ENCODE measurements around the gene CFAP77. TPM values are rescaled to one million over a fixed set of nuclear protein-coding genes. Genes with fewer than 3 reads are reported as not detected.

The CFAP77 gene
- polyA plus RNA-seq, 1 donor = 0.13 TPM

- Histone ChIP-seq H3K4me1 (ENCODE audit: control insufficient read depth, insufficient read depth, low read length) (no peaks in the 10 kb centered on the region), H3K9me3 (ENCODE audit: control insufficient read depth, low read depth, low read length) (peaks cover 8% of the 10 kb centered on the region), H3K27me3 (ENCODE audit: control insufficient read depth, insufficient read depth, low read length) (peaks cover 12% of the 10 kb centered on the region), H3K36me3 (ENCODE audit: control insufficient read depth, insufficient read depth, low read length) (no peaks in the 10 kb centered on the region), H3K27ac (ENCODE audit: low read length) (no peak overlapping the region), H3K4me3 (ENCODE audit: low read length) (no peak overlapping the region)
- no peak for DNase-seq
- no CpG with 5 or more reads among the region's 1 CpG for WGBS (ENCODE audit: insufficient coverage, low lambda C conversion rate)
Observed at GRCh38 chr9:132536124-132536523, 126.1 kb downstream of the CFAP77 start.

GRCh38 chr9:132537352-132537751 lies 127.3 kb downstream of the CFAP77 start:
- no peaks in the 10 kb centered on the region for H3K4me1 ChIP-seq (ENCODE audit: control insufficient read depth, insufficient read depth, low read length)
- H3K27ac ChIP-seq (ENCODE audit: low read length) = no peak overlapping the region
- no peaks in the 10 kb centered on the region for H3K36me3 ChIP-seq (ENCODE audit: control insufficient read depth, insufficient read depth, low read length)
- no CpG with 5 or more reads among the region's 12 CpGs for WGBS (ENCODE audit: insufficient coverage, low lambda C conversion rate)
- H3K9me3 ChIP-seq (ENCODE audit: control insufficient read depth, low read depth, low read length) = peaks cover 8% of the 10 kb centered on the region
- DNase-seq = no peak
- no peak overlapping the region for H3K4me3 ChIP-seq (ENCODE audit: low read length)
- no peaks in the 10 kb centered on the region for H3K27me3 ChIP-seq (ENCODE audit: control insufficient read depth, insufficient read depth, low read length)

- DNase-seq = peak; percentile 62 to 68
- Histone ChIP-seq H3K27ac (ENCODE audit: low read length) (no peak overlapping the region), H3K4me3 (ENCODE audit: low read length) (no peak overlapping the region), H3K27me3 (ENCODE audit: control insufficient read depth, insufficient read depth, low read length) (peaks cover under 1% of the 10 kb centered on the region), H3K9me3 (ENCODE audit: control insufficient read depth, low read depth, low read length) (peaks cover 8% of the 10 kb centered on the region), H3K36me3 (ENCODE audit: control insufficient read depth, insufficient read depth, low read length) (no peaks in the 10 kb centered on the region), H3K4me1 (ENCODE audit: control insufficient read depth, insufficient read depth, low read length) (no peaks in the 10 kb centered on the region)
- no CpG with 5 or more reads among the region's 8 CpGs for WGBS (ENCODE audit: insufficient coverage, low lambda C conversion rate)
Observed at GRCh38 chr9:132538071-132538470, 128.1 kb downstream of the CFAP77 start.

- H3K4me1 ChIP-seq (ENCODE audit: control insufficient read depth, insufficient read depth, low read length) = no peaks in the 10 kb centered on the region
- H3K4me3 ChIP-seq (ENCODE audit: low read length) = no peak overlapping the region
- no peak overlapping the region for H3K27ac ChIP-seq (ENCODE audit: low read length)
- no CpG with 5 or more reads among the region's 7 CpGs for WGBS (ENCODE audit: insufficient coverage, low lambda C conversion rate)
- DNase-seq = no peak
- peaks cover 10% of the 10 kb centered on the region for H3K27me3 ChIP-seq (ENCODE audit: control insufficient read depth, insufficient read depth, low read length)
- H3K36me3 ChIP-seq (ENCODE audit: control insufficient read depth, insufficient read depth, low read length) = no peaks in the 10 kb centered on the region
- peaks cover 8% of the 10 kb centered on the region for H3K9me3 ChIP-seq (ENCODE audit: control insufficient read depth, low read depth, low read length)
Observed at GRCh38 chr9:132539096-132539495, 129.1 kb downstream of the CFAP77 start.

- no peak for DNase-seq
- no peaks in the 10 kb centered on the region for H3K36me3 ChIP-seq (ENCODE audit: control insufficient read depth, insufficient read depth, low read length)
- H3K9me3 ChIP-seq (ENCODE audit: control insufficient read depth, low read depth, low read length) = peaks cover 4% of the 10 kb centered on the region
- H3K27ac ChIP-seq (ENCODE audit: low read length) = no peak overlapping the region
- H3K4me3 ChIP-seq (ENCODE audit: low read length) = no peak overlapping the region
- H3K4me1 ChIP-seq (ENCODE audit: control insufficient read depth, insufficient read depth, low read length) = peaks cover 3% of the 10 kb centered on the region
- WGBS (ENCODE audit: insufficient coverage, low lambda C conversion rate) = no CpG with 5 or more reads among the region's 8 CpGs
- H3K27me3 ChIP-seq (ENCODE audit: control insufficient read depth, insufficient read depth, low read length) = peaks cover 27% of the 10 kb centered on the region
Observed at GRCh38 chr9:132541051-132541450, 131.0 kb downstream of the CFAP77 start.

GRCh38 chr9:132541870-132542830 lies 132.1 kb downstream of the CFAP77 start:
- Histone ChIP-seq H3K4me1 (ENCODE audit: control insufficient read depth, insufficient read depth, low read length) (peaks cover 12% of the 10 kb centered on the region), H3K36me3 (ENCODE audit: control insufficient read depth, insufficient read depth, low read length) (no peaks in the 10 kb centered on the region), H3K4me3 (ENCODE audit: low read length) (no peak overlapping the region), H3K27ac (ENCODE audit: low read length) (no peak overlapping the region), H3K9me3 (ENCODE audit: control insufficient read depth, low read depth, low read length) (no peaks in the 10 kb centered on the region), H3K27me3 (ENCODE audit: control insufficient read depth, insufficient read depth, low read length) (peaks cover 34% of the 10 kb centered on the region)
- no peak for DNase-seq
- WGBS (ENCODE audit: insufficient coverage, low lambda C conversion rate) = no CpG with 5 or more reads among the region's 19 CpGs

DNA sequence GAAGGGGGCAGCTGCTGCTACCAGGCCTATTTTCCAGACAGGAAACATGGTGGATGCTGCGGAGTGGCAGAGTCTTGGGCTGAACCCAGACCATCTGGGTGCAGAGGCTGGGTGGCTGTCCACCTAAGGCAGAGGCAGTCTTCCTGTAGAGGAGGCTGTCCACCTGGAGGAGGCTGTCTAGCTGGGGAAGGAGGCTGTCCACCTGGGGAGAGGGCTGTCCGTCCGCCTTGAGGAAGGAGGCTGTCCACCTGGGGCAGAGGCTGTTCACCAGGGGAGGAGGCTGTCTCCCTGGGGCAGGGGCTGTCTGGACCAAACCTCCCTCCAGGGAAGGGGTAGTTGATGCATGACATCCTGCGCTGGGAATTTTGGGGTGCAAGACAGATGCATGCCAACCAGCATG lies 133.2 kb downstream of the CFAP77 start:
- no peak overlapping the region for H3K4me3 ChIP-seq (ENCODE audit: low read length)
- peaks cover 41% of the 10 kb centered on the region for H3K27me3 ChIP-seq (ENCODE audit: control insufficient read depth, insufficient read depth, low read length)
- no peak overlapping the region for H3K27ac ChIP-seq (ENCODE audit: low read length)
- peaks cover 13% of the 10 kb centered on the region for H3K4me1 ChIP-seq (ENCODE audit: control insufficient read depth, insufficient read depth, low read length)
- no peaks in the 10 kb centered on the region for H3K9me3 ChIP-seq (ENCODE audit: control insufficient read depth, low read depth, low read length)
- no CpG with 5 or more reads among the region's 4 CpGs for WGBS (ENCODE audit: insufficient coverage, low lambda C conversion rate)
- no peaks in the 10 kb centered on the region for H3K36me3 ChIP-seq (ENCODE audit: control insufficient read depth, insufficient read depth, low read length)
- no peak for DNase-seq

DNA sequence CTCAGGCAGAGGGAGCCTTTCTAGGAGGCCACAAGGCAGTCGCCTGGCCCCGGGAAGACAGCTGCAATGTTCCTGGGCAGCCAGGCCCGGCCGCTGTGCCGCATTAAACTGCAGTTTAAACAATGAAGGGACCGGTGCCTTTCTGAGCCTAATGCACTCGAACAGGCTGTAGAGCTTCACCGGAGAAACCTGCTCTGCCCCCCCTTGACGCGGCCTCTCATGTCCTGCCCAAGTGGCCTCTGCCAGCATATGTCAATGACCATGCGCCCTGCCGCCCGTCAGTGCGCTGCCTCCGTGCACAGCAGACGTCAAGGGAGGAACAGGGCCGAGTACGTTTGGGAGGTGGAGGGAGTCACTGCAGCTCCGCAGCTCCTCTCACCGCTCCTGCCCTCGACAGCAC lies 133.9 kb downstream of the CFAP77 start:
- Histone ChIP-seq H3K36me3 (ENCODE audit: control insufficient read depth, insufficient read depth, low read length) (no peaks in the 10 kb centered on the region), H3K9me3 (ENCODE audit: control insufficient read depth, low read depth, low read length) (no peaks in the 10 kb centered on the region), H3K4me1 (ENCODE audit: control insufficient read depth, insufficient read depth, low read length) (peaks cover 13% of the 10 kb centered on the region), H3K4me3 (ENCODE audit: low read length) (no peak overlapping the region), H3K27ac (ENCODE audit: low read length) (no peak overlapping the region), H3K27me3 (ENCODE audit: control insufficient read depth, insufficient read depth, low read length) (peaks cover 41% of the 10 kb centered on the region)
- DNase-seq = no peak
- WGBS (ENCODE audit: insufficient coverage, low lambda C conversion rate) = no CpG with 5 or more reads among the region's 21 CpGs

DNA sequence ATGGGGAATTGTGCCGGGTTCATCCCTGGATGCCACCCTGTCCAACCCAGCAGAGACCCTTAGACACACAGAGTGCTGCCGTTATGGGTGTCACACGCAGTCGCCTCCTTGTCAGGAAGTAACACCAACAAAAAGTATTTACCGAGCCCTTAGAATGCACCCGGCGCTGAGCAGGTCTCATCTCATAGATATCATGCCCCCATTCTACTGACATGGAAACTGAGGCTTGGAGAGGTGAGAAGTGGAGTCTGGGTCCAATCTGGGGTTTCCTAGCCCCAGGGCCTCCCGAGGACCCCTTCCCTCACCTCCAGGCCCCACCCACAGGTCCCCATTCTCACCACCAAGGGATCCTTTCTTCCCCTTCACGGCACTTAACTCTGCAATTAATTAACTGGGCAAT lies 135.6 kb downstream of the CFAP77 start:
- WGBS (ENCODE audit: insufficient coverage, low lambda C conversion rate) = no CpG with 5 or more reads among the region's 9 CpGs
- peaks cover 13% of the 10 kb centered on the region for H3K4me1 ChIP-seq (ENCODE audit: control insufficient read depth, insufficient read depth, low read length)
- no peak overlapping the region for H3K4me3 ChIP-seq (ENCODE audit: low read length)
- H3K36me3 ChIP-seq (ENCODE audit: control insufficient read depth, insufficient read depth, low read length) = no peaks in the 10 kb centered on the region
- H3K9me3 ChIP-seq (ENCODE audit: control insufficient read depth, low read depth, low read length) = no peaks in the 10 kb centered on the region
- H3K27ac ChIP-seq (ENCODE audit: low read length) = no peak overlapping the region
- peaks cover 41% of the 10 kb centered on the region for H3K27me3 ChIP-seq (ENCODE audit: control insufficient read depth, insufficient read depth, low read length)
- no peak for DNase-seq

DNA sequence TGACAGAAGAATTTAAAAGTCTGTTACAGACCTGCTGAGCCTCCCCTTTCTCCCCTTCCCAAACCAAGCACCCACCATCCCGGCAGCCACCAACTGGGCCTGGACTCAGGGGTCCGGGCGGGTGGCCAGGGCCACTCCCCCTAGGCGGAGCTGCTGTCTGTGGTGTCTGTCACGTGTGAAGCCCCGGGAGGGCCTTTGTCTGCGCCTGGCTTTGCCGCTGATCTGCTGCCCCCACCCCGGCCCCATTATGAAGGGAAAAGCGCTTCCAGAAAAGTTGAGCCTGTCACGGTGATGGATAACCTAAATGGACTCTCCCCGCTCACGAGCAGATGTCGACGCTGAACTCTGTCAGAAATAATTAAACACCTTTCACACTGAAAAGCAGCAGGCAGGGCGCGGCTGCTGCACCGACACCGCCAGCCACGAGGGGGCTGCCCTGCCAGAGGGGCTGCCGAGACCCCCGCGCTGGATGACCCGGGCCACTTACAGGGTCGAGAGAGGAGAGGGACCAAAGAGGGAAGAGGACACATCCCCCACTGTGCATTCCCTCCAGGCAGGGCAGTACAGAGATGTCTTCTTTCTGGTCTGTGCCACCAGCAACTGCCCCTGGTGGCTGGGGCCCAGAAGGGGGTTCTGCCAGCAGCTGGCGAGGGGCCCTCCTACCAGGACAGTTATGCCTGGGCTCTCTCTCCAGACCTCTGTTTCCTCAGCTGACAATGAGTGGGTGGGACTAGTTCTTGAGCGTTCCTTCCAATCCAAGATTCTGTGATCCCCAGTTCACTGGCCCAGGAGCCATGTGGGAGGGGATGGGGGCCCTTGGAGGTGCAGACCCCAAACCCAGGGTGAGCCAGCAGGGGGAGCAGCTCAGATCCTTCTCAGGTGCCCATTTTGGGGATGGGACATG lies 136.4 kb downstream of the CFAP77 start:
- Histone ChIP-seq H3K9me3 (ENCODE audit: control insufficient read depth, low read depth, low read length) (no peaks in the 10 kb centered on the region), H3K27me3 (ENCODE audit: control insufficient read depth, insufficient read depth, low read length) (peaks cover 44% of the 10 kb centered on the region), H3K4me3 (ENCODE audit: low read length) (no peak overlapping the region), H3K27ac (ENCODE audit: low read length) (no peak overlapping the region), H3K36me3 (ENCODE audit: control insufficient read depth, insufficient read depth, low read length) (no peaks in the 10 kb centered on the region), H3K4me1 (ENCODE audit: control insufficient read depth, insufficient read depth, low read length) (peaks cover 19% of the 10 kb centered on the region)
- WGBS (ENCODE audit: insufficient coverage, low lambda C conversion rate) = no CpG with 5 or more reads among the region's 27 CpGs
- peak; percentile 39 to 56 for DNase-seq
